Activated T-helper 17 cell treated with anti-CD3 and anti-CD28 coated beads, Interleukin-2, amount 50 U/mL, for 72 hours (primary cell): ENCODE measurements around the gene BCL11B. TPM values are rescaled to one million over a fixed set of nuclear protein-coding genes. Genes with fewer than 3 reads are reported as not detected.

ENCODE experiments used
- ATAC-seq: fragments of 150-1000 bp; cut with Tn5 transposase; replicated peaks from 2 replicates; pipeline ENCODE4 v1.10.0; 2021; ENCODE audit warnings: mild to moderate bottlenecking, moderate library complexity
- H3K27ac Mint-ChIP-seq: one replicate; pipeline ENCODE4 v1.8.0; 2022; ENCODE audit warnings: mixed read lengths
- H3K27me3 Mint-ChIP-seq: one replicate; pipeline ENCODE4 v1.8.0; 2022; ENCODE audit warnings: mixed read lengths
- H3K36me3 Mint-ChIP-seq: one replicate; pipeline ENCODE4 v1.8.0; 2022; ENCODE audit warnings: low read depth, mild to moderate bottlenecking, mixed read lengths
- H3K4me1 Mint-ChIP-seq: one replicate; pipeline ENCODE4 v1.8.0; 2022; ENCODE audit warnings: mixed read lengths
- H3K4me3 Mint-ChIP-seq: one replicate; pipeline ENCODE4 v1.8.0; 2022; ENCODE audit warnings: mild to moderate bottlenecking, mixed read lengths
- H3K9me3 Mint-ChIP-seq: one replicate; pipeline ENCODE4 v1.8.0; 2022; ENCODE audit warnings: mixed read lengths
- total RNA-seq, 2 donors: library from RNA; stranded (reverse); gene quantifications; one replicate each; pipeline ENCODE4 v1.2.3, GENCODE V29; 2022

Gene BCL11B
- total RNA-seq, 2 donors from 2014 or later: 51.4 to 52.9 TPM

- H3K36me3 Mint-ChIP-seq: peaks cover 6% of the 10 kb centered on the region
- peaks cover 3% of the 10 kb centered on the region for H3K4me1 Mint-ChIP-seq
- no peak for ATAC-seq
These were observed 32.2 kb upstream of the BCL11B start for GRCh38 chr14:99304208-99304607.

GRCh38 chr14:99300190-99300589 is 28.2 kb upstream of the BCL11B start:
- no peak overlapping the region for H3K27ac Mint-ChIP-seq
- peaks cover 6% of the 10 kb centered on the region for H3K36me3 Mint-ChIP-seq

More at GRCh38 chr14:99304208-99304607, 32.2 kb upstream of the BCL11B start:
- Mint-ChIP-seq H3K27me3 (peaks cover 3% of the 10 kb centered on the region), H3K9me3 (peaks cover 14% of the 10 kb centered on the region), H3K4me3 (no peak overlapping the region), H3K27ac (no peak overlapping the region)

DNA sequence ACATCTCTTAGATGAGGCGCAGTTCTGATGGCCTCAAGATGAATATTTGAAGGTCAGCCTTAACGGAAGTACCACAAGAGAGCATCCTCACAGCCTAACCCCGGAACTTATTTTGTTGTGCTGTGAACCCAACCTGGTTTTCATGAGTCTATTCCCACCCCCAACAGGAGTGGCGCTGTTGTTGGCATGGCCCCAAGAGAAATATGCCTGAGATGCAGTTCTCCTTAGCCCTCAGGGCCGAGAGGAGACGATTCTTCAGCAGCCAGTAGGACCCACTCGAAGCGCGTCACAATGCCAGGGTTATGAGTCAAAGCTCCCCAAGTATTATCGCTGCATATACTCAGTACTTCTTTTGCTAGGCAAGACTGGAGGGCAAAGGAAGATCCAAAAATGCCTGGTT is 24.5 kb upstream of the BCL11B start:
- H3K27ac Mint-ChIP-seq: no peak overlapping the region
- H3K9me3 Mint-ChIP-seq: peaks cover 14% of the 10 kb centered on the region

More at GRCh38 chr14:99300190-99300589, 28.2 kb upstream of the BCL11B start:
- H3K4me1 Mint-ChIP-seq: peaks cover 3% of the 10 kb centered on the region
- H3K4me3 Mint-ChIP-seq: no peak overlapping the region
- peaks cover 5% of the 10 kb centered on the region for H3K27me3 Mint-ChIP-seq
- peaks cover 14% of the 10 kb centered on the region for H3K9me3 Mint-ChIP-seq
- ATAC-seq: no peak

GRCh38 chr14:99289394-99290189 is 17.6 kb upstream of the BCL11B start:
- H3K27ac Mint-ChIP-seq: no peak overlapping the region
- ATAC-seq: no peak
- no peaks in the 10 kb centered on the region for H3K36me3 Mint-ChIP-seq
- no peak overlapping the region for H3K4me3 Mint-ChIP-seq
- H3K9me3 Mint-ChIP-seq: no peaks in the 10 kb centered on the region
- peaks cover 8% of the 10 kb centered on the region for H3K27me3 Mint-ChIP-seq
- H3K4me1 Mint-ChIP-seq: no peaks in the 10 kb centered on the region

More for the DNA sequence above, 24.5 kb upstream of the BCL11B start:
- Mint-ChIP-seq H3K27me3 (peaks cover 8% of the 10 kb centered on the region), H3K4me3 (no peak overlapping the region), H3K36me3 (peaks cover 6% of the 10 kb centered on the region), H3K4me1 (no peaks in the 10 kb centered on the region)
- no peak for ATAC-seq

GRCh38 chr14:99288948-99289347 is 17.0 kb upstream of the BCL11B start:
- peaks cover 8% of the 10 kb centered on the region for H3K27me3 Mint-ChIP-seq

GRCh38 chr14:99287269-99287942 is 15.4 kb upstream of the BCL11B start:
- Mint-ChIP-seq H3K27me3 (peaks cover 8% of the 10 kb centered on the region), H3K4me1 (no peaks in the 10 kb centered on the region), H3K36me3 (no peaks in the 10 kb centered on the region), H3K9me3 (no peaks in the 10 kb centered on the region), H3K27ac (no peak overlapping the region), H3K4me3 (peak overlapping the region; percentile 15)
- ATAC-seq: peak; percentile 35

More at GRCh38 chr14:99288948-99289347, 17.0 kb upstream of the BCL11B start:
- no peaks in the 10 kb centered on the region for H3K4me1 Mint-ChIP-seq
- ATAC-seq: no peak
- H3K36me3 Mint-ChIP-seq: no peaks in the 10 kb centered on the region
- H3K4me3 Mint-ChIP-seq: no peak overlapping the region
- H3K9me3 Mint-ChIP-seq: no peaks in the 10 kb centered on the region
- no peak overlapping the region for H3K27ac Mint-ChIP-seq

DNA sequence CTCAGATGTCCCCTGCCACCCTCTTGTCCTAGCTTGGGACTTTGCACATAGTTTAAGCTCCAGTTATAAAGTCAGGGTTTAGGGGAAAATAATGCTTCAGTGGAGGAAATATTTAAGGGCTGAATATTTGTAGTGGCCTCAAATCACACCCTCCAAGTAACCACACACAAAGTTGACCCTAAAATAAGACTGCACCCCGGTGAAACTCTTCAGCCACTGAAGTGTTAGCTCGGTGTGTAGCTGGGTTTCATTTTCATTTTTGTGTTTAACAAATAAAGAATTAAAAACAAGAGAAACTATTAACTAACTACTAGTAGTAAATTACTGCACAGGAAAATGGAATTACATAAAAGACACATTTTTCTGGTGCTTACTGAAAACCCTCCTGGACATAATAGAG is 14.8 kb upstream of the BCL11B start:
- Mint-ChIP-seq H3K4me1 (no peaks in the 10 kb centered on the region), H3K36me3 (no peaks in the 10 kb centered on the region), H3K27ac (no peak overlapping the region), H3K9me3 (no peaks in the 10 kb centered on the region), H3K27me3 (peaks cover 6% of the 10 kb centered on the region), H3K4me3 (peak overlapping the region; percentile 15)
- no peak for ATAC-seq

DNA sequence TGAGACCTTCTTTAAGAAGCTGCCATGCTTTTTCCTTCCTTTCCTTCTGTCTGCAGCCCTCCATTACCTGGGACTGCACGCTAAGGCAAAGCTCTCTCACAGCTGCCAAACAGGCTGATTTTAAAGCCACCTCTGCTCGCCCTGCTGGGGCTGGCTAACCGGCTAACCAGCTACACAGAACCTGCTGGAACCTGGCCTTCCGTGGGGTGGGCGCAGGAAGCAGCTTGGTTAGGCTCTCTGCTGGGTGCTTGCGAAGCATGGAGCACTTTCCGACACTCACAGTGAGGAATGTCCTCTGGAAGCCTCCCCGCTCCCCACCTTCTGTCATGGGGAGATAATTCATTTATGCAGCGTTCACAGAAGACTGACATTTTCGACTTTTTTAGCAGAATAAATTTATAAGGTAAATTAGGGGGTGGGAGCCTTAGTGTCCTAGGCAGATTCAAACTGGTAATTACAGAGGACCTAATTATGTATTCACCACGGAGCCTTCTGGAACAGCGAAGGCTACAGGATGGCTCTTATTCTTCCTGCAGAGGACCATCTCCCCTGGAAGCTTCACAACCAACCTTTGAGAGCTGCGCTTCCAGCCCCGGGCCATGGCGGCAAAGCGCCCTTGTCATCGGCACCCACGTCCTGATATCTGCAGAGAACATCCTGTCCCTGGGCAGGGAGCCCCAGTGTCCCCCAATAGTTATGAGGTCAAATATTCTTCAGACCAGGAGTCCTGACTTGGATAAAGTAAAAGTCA is 12.4 kb upstream of the BCL11B start:
- Mint-ChIP-seq H3K4me1 (no peaks in the 10 kb centered on the region), H3K9me3 (no peaks in the 10 kb centered on the region), H3K27me3 (no peaks in the 10 kb centered on the region), H3K4me3 (no peak overlapping the region), H3K27ac (no peak overlapping the region), H3K36me3 (no peaks in the 10 kb centered on the region)
- no peak for ATAC-seq

- H3K9me3 Mint-ChIP-seq: no peaks in the 10 kb centered on the region
- H3K4me3 Mint-ChIP-seq: no peak overlapping the region
- no peak overlapping the region for H3K27ac Mint-ChIP-seq
- no peaks in the 10 kb centered on the region for H3K4me1 Mint-ChIP-seq
- H3K36me3 Mint-ChIP-seq: no peaks in the 10 kb centered on the region
- H3K27me3 Mint-ChIP-seq: no peaks in the 10 kb centered on the region
- ATAC-seq: no peak
These were observed 10.5 kb upstream of the BCL11B start for GRCh38 chr14:99282261-99283050.

- no peaks in the 10 kb centered on the region for H3K36me3 Mint-ChIP-seq
- no peaks in the 10 kb centered on the region for H3K4me1 Mint-ChIP-seq
- H3K27ac Mint-ChIP-seq: no peak overlapping the region
- H3K9me3 Mint-ChIP-seq: no peaks in the 10 kb centered on the region
- no peaks in the 10 kb centered on the region for H3K27me3 Mint-ChIP-seq
- H3K4me3 Mint-ChIP-seq: no peak overlapping the region
- no peak for ATAC-seq
These were observed 9.4 kb upstream of the BCL11B start for GRCh38 chr14:99281396-99281795.

- Mint-ChIP-seq H3K4me3 (no peak overlapping the region), H3K27me3 (no peaks in the 10 kb centered on the region), H3K9me3 (no peaks in the 10 kb centered on the region), H3K4me1 (no peaks in the 10 kb centered on the region), H3K27ac (no peak overlapping the region), H3K36me3 (no peaks in the 10 kb centered on the region)
- ATAC-seq: no peak
These were observed 8.9 kb upstream of the BCL11B start for GRCh38 chr14:99280852-99281251.

GRCh38 chr14:99280066-99280731 is 8.2 kb upstream of the BCL11B start:
- no peaks in the 10 kb centered on the region for H3K27me3 Mint-ChIP-seq
- H3K27ac Mint-ChIP-seq: no peak overlapping the region
- H3K9me3 Mint-ChIP-seq: no peaks in the 10 kb centered on the region
- H3K4me1 Mint-ChIP-seq: no peaks in the 10 kb centered on the region
- H3K4me3 Mint-ChIP-seq: no peak overlapping the region
- no peak for ATAC-seq
- H3K36me3 Mint-ChIP-seq: no peaks in the 10 kb centered on the region

DNA sequence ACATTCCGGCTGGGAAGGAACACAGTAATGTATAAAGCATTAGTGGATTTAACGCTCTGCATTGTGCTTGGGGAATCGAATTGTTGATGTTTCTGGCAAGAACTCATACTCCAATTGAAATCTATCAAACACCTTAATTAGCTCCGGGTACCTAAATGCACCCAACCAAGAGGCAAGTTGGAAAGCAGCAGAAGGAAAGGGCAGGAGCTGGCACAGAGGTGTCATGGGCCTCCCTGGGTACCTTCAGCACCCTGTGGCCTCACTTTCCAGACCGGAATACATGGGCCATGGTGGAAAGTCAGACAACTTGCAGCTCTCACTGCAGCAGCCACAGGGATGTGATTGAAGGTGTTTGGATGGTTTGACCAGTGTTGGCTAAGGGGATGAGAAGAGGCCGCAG is 6.8 kb upstream of the BCL11B start:
- no peaks in the 10 kb centered on the region for H3K27me3 Mint-ChIP-seq
- no peaks in the 10 kb centered on the region for H3K9me3 Mint-ChIP-seq
- no peak overlapping the region for H3K4me3 Mint-ChIP-seq
- H3K4me1 Mint-ChIP-seq: peaks cover 5% of the 10 kb centered on the region
- no peaks in the 10 kb centered on the region for H3K36me3 Mint-ChIP-seq
- H3K27ac Mint-ChIP-seq: no peak overlapping the region
- no peak for ATAC-seq
